ENCODE results near the gene S100A12.

The S100A12 gene

DNA sequence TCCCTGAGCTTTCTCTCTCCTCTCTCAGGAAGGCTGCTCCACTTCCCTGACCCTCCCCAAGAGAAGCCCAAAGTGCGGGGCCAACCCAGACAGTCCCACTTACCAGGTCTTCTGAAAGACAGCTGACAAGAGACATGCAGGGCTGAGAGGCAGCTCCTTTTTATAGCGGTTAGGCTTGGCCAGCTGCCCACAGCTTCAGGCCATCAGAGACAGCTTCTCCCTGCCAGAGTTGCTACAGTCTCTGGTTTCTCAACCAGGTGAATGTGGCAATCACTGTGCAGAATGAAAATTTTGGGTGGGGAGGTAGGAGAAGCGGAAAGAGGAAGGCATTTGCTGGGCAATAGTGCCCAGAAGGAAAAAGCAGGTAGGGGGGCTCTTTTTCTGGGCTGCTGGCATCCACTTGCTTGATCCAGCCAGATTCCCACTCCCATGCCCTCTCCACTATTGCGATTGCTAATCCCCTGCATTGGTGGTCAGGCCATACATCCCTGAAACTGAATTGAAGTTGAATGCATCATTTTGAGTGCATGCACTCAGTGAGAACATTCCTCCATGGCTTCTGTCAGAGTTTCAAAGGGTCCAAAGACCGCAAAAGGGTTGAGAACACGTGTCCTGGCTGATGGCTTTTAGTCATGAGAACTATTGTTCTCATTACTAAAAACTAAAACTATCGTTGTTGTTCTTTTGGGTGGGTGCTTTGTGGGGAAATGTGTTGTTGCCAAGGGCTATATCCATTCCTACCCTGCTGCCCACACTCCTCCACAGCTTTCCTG lies 15.7 kb upstream of the S100A12 start, which contains the start of gene S100A8:
TSS of gene S100A8 (minus strand) at position 136 of the 773 bp plus-strand sequence. CDS start 538 bp downstream, outside the sequence.
- Mint-ChIP-seq H3K27me3 (peaks cover 32% of the 10 kb centered on the region), H3K9me3 (no peaks in the 10 kb centered on the region), H3K4me3 (no peak within 1 kb of the TSS), H3K4me1 (peaks cover 9% of the 10 kb centered on the region), H3K27ac (no peak within 1 kb of the TSS), H3K36me3 (no peaks in the 10 kb centered on the region)
- no peak for DNase-seq
- CTCF ChIA-PET = no interaction called here

DNA sequence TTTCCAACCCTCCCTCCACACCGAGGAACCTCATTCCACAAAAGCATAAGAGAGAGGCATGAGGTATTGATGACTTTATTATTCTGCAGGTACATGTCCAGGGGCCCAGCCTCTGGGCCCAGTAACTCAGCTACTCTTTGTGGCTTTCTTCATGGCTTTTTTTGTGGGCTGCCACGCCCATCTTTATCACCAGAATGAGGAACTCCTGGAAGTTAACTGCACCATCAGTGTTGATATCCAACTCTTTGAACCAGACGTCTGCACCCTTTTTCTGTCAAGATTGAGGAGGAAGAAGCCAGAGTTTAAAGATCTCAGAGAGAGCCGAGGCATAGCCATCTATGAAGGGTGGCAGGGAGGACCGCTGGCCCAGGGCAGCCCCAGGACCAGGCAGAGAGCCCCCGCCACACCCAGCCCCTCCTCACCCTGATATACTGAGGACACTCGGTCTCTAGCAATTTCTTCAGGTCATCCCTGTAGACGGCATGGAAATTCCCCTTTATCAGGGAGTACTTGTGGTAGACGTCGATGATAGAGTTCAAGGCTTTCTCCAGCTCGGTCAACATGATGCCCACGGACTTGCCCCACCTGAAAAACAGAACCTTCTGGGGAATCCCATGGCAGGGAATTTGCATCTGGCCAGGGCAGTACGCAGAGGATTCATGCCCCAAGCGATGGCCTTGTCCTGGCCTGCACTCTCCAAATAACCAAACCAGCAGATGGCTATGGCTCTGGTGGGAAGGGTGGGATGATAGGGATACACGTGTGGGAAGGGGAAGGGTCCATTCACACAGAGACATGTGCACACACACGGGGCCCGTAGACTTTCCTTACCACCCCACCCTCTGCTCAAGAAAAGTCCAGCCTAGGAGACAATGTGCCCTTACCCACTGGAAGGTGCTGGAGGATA lies 14.8 kb upstream of the S100A12 start:
- no peaks in the 10 kb centered on the region for H3K9me3 Mint-ChIP-seq
- no peak overlapping the region for H3K4me3 Mint-ChIP-seq
- no peak overlapping the region for H3K27ac Mint-ChIP-seq
- CTCF ChIA-PET = no interaction called here
- no peak for DNase-seq
- H3K27me3 Mint-ChIP-seq = peaks cover 29% of the 10 kb centered on the region
- peaks cover 13% of the 10 kb centered on the region for H3K4me1 Mint-ChIP-seq
- no peaks in the 10 kb centered on the region for H3K36me3 Mint-ChIP-seq

DNA sequence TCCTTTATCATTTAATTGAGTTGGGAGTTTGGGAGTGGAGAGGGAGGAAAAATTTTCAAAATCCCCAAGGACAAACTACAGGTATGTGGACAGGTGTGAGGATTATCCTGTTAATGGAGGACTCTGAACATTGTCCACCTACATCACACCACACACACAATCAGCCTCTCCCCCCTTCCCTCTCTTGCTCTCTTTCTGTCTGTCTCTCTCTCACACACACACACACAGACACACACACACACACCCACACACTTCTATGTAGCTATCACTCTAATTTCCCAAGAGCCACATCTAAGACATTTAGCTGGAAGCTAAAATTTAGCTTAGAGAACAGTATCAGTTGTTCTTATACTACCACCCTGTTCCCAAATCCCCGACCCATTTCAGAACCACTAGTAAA lies 14.0 kb upstream of the S100A12 start:
- H3K27me3 Mint-ChIP-seq = peaks cover 22% of the 10 kb centered on the region
- no peak overlapping the region for H3K27ac Mint-ChIP-seq
- H3K4me1 Mint-ChIP-seq = peaks cover 13% of the 10 kb centered on the region
- DNase-seq = no peak
- CTCF ChIA-PET = no interaction called here
- no peaks in the 10 kb centered on the region for H3K9me3 Mint-ChIP-seq
- no peak overlapping the region for H3K4me3 Mint-ChIP-seq
- no peaks in the 10 kb centered on the region for H3K36me3 Mint-ChIP-seq

DNA sequence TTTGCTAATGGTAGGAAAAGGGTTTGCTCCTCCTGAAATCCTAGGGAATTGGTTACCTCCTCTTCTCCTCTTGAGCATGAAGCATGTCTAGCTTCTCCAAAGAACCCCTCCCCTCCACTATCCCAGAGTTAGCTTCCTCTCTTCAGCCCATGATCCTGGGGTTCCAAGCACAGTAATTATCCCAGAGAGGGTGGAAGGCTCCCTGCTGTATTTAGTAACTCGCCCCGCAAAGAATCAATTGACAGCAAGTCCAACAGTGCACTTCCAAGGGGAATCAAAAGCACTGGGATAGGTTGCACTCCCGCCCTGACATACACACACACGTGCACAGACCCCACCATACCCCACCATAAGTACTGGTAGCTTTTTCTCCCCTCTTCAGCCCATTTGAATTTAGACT lies 12.4 kb upstream of the S100A12 start:
- Mint-ChIP-seq H3K36me3 (no peaks in the 10 kb centered on the region), H3K9me3 (no peaks in the 10 kb centered on the region), H3K27me3 (peaks cover 15% of the 10 kb centered on the region), H3K4me3 (no peak overlapping the region), H3K4me1 (peaks cover 13% of the 10 kb centered on the region), H3K27ac (no peak overlapping the region)
- CTCF ChIA-PET = interaction anchor here (1.4 to 1.6 kb wide), 2 partner anchors 32 to 34 kb away, joined by 3 to 6 read pairs; no protein-coding TSS in a partner anchor
- no peak for DNase-seq

DNA sequence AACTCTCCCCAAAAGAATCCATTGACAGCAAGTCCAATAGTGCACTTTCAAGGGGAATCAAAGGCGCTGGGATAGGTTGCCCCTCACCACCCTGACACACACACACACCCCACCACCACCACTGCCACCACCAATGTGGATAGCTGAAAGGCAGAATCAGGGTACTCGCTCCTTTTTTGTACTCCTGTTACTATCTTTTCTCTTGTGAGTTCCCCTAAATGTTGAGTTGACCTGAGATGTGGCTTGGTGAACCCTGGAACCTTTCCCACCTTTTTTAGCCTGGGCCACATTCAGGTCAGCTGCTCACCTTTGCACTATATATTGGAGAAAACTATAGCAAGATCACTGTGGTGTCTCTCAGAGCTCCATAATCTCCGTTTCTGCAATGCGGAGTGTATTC lies 11.6 kb upstream of the S100A12 start:
- Mint-ChIP-seq H3K9me3 (peaks cover 5% of the 10 kb centered on the region), H3K27ac (no peak overlapping the region), H3K4me1 (peaks cover 13% of the 10 kb centered on the region), H3K36me3 (no peaks in the 10 kb centered on the region), H3K4me3 (no peak overlapping the region), H3K27me3 (peaks cover 20% of the 10 kb centered on the region)
- no peak for DNase-seq
- CTCF ChIA-PET = interaction anchor here (1.6 kb wide), 1 partner anchor 32 kb away, joined by 3 read pairs; no protein-coding TSS in a partner anchor

DNA sequence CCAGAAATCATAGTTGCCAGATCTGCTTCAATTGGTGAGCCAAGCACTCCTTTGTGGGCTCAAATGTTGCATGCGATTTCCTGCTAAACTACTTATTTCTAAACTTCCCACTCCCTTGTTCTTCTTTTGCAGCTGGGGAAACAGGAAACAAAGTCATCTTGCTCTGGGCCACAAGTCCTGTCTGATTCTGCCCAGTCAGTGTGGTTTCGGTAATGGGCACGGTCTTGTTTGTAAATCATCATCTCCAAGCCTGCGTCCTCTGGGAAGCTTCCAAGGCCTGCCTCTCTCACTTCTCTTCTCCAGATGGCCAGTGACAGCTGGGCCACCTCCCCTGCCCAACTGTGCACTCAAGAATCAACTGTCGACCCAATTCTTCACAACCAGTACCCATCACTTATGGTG lies 11.1 kb upstream of the S100A12 start:
- no peak overlapping the region for H3K27ac Mint-ChIP-seq
- peaks cover 25% of the 10 kb centered on the region for H3K27me3 Mint-ChIP-seq
- H3K9me3 Mint-ChIP-seq = peaks cover 10% of the 10 kb centered on the region
- H3K4me3 Mint-ChIP-seq = no peak overlapping the region
- no peak for DNase-seq
- peaks cover 13% of the 10 kb centered on the region for H3K4me1 Mint-ChIP-seq
- H3K36me3 Mint-ChIP-seq = no peaks in the 10 kb centered on the region
- CTCF ChIA-PET = interaction anchor here (1.6 kb wide), 1 partner anchor 31 kb away, joined by 3 read pairs; no protein-coding TSS in a partner anchor

DNA sequence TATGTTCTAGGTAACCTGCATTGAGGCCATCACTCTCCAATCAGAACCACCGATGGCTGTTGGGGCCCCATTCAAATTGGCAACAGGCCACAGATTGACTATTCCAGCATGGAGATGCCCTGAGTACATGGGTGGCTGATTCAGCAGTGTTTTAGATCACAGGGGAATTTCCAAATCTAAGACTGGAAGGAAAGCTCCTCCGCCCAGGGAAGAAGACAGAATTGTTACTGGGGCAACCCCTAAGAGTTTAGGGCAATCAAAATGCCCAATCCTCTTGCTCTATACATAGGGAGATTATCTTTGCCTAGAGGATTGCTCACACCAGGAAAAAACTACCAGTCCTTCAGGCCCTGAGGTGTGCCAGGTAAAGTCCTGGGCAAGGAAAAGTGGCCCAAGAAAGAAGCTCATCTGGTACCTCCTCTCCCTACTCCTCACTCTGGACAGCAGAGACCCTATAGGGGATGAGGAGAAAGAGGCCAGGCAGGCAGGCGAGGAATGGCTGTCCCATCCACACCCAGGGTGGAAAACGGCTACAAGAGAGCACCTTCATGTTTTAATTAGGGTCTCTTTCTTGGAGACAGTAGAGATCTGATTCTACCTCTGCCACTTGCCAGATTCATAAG lies 9.6 kb upstream of the S100A12 start:
- peaks cover 19% of the 10 kb centered on the region for H3K27me3 Mint-ChIP-seq
- H3K36me3 Mint-ChIP-seq = no peaks in the 10 kb centered on the region
- H3K9me3 Mint-ChIP-seq = peaks cover 14% of the 10 kb centered on the region
- no peak for DNase-seq
- H3K4me1 Mint-ChIP-seq = peaks cover 13% of the 10 kb centered on the region
- CTCF ChIA-PET = interaction anchor here (1.1 kb wide), 1 partner anchor 110 kb away, joined by 3 read pairs; no protein-coding TSS in a partner anchor
- H3K27ac Mint-ChIP-seq = no peak overlapping the region
- no peak overlapping the region for H3K4me3 Mint-ChIP-seq

DNA sequence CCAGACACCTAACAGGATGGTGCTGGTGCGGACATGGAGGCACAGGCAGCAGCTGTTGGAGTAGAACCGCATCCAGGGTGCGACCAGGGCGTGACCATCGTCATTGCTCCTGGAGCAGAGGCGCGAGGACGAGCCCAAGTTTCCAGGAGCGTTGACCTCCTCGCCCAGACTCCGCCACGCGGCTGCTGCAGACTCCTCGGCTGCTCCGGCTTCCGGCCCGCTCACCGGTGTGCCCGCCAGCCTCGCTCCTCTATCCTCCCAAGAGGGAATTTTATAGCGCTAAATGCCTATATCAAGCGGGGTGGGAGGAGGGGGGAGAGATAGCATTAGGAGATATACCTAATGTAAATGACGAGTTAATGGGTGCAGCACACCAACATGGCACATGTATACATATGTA lies 5.3 kb upstream of the S100A12 start:
- H3K4me3 Mint-ChIP-seq = no peak overlapping the region
- no peak overlapping the region for H3K27ac Mint-ChIP-seq
- H3K4me1 Mint-ChIP-seq = no peaks in the 10 kb centered on the region
- peaks cover 14% of the 10 kb centered on the region for H3K9me3 Mint-ChIP-seq
- H3K36me3 Mint-ChIP-seq = no peaks in the 10 kb centered on the region
- DNase-seq = no peak
- H3K27me3 Mint-ChIP-seq = peaks cover 23% of the 10 kb centered on the region
- CTCF ChIA-PET = no interaction called here

DNA sequence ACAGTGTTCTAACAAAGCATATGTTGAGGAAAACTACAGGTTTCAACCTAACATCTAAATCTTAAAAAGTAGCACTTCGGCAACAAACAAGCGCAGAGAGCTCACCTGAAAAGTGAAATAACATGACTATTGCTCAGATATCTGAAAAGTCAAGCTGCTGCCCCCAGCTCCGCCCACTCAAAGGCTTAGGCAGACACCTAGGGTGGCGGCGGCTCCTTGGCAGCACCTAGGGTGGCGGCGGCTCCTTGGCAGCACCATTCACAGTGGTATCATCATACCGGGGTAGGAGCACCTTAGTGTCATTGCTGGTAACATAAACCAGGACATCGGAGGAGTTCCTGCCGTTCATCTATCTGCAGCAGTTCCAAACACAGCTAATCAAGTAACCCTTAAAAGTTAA lies 4.2 kb upstream of the S100A12 start:
- Mint-ChIP-seq H3K36me3 (no peaks in the 10 kb centered on the region), H3K27ac (no peak overlapping the region), H3K4me3 (no peak overlapping the region), H3K4me1 (no peaks in the 10 kb centered on the region), H3K9me3 (peaks cover 14% of the 10 kb centered on the region), H3K27me3 (peaks cover 23% of the 10 kb centered on the region)
- CTCF ChIA-PET = no interaction called here
- DNase-seq = no peak

DNA sequence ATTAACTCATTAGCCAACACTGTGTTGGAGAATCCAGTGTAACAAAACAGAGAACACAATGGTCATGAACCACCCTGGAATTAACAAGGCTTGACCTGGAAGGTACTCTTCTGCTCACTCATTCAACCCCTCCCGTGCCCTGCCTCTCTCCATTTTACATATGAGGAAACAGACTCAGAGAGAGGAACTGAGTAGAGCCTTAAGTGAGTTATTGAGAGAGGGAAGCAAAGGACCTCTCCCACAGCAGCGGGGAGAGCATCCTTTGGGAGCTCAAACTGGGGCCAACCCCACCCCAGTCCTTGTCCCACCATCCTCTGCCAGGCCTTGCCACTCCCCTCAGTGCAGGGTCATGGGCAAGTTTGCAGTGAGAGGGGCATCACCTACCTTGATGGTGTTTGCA lies 1.4 kb downstream of the S100A12 start:
- H3K36me3 Mint-ChIP-seq = no peaks in the 10 kb centered on the region
- no peaks in the 10 kb centered on the region for H3K9me3 Mint-ChIP-seq
- H3K27ac Mint-ChIP-seq = no peak overlapping the region
- no peaks in the 10 kb centered on the region for H3K4me1 Mint-ChIP-seq
- CTCF ChIA-PET = no interaction called here
- no peak for DNase-seq
- peaks cover 14% of the 10 kb centered on the region for H3K27me3 Mint-ChIP-seq
- no peak overlapping the region for H3K4me3 Mint-ChIP-seq

DNA sequence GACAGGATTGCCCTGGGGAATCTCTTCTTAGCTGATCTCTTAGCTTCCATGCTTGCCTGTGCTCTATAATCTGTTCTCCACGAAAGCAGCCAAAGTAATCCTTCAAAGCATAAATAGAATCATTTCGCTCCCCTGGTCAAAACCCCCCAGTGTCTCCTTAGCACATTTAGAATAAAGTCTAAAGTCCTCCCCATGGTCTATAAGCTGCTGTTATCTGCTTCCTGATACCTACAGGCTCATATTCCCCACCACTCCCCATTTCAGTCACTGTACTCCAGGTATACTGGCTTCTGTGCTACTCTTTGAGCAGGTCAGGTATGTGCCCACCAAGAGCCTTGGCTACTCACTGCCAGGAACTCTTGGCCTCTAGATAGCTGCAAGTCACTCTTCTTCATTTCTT lies 2.9 kb downstream of the S100A12 start:
- H3K4me3 Mint-ChIP-seq = no peak overlapping the region
- H3K9me3 Mint-ChIP-seq = no peaks in the 10 kb centered on the region
- DNase-seq = no peak
- H3K4me1 Mint-ChIP-seq = no peaks in the 10 kb centered on the region
- H3K27me3 Mint-ChIP-seq = peaks cover 17% of the 10 kb centered on the region
- CTCF ChIA-PET = no interaction called here
- H3K27ac Mint-ChIP-seq = no peak overlapping the region
- no peaks in the 10 kb centered on the region for H3K36me3 Mint-ChIP-seq

DNA sequence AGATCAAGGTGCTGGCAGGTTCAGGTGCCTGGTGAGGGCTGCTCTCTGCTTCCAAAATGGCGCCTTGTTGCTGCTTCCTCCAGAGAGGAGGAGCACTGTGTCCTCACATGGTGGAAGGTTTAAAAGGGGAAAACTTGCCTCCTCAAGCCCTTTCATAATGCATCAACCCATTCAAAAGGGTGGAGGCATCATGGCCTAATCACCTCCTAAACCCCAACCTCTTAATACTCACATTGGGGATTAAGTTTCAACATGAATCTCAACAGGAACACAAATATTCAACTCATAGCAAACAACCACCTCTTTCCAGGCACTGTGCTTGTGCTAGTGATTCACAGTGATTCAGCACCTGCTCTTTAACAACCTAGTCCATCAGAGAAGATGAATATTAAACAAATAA lies 4.2 kb downstream of the S100A12 start:
- no peak overlapping the region for H3K27ac Mint-ChIP-seq
- H3K4me3 Mint-ChIP-seq = no peak overlapping the region
- DNase-seq = no peak
- no peaks in the 10 kb centered on the region for H3K9me3 Mint-ChIP-seq
- no peaks in the 10 kb centered on the region for H3K4me1 Mint-ChIP-seq
- CTCF ChIA-PET = no interaction called here
- H3K27me3 Mint-ChIP-seq = peaks cover 9% of the 10 kb centered on the region
- no peaks in the 10 kb centered on the region for H3K36me3 Mint-ChIP-seq

DNA sequence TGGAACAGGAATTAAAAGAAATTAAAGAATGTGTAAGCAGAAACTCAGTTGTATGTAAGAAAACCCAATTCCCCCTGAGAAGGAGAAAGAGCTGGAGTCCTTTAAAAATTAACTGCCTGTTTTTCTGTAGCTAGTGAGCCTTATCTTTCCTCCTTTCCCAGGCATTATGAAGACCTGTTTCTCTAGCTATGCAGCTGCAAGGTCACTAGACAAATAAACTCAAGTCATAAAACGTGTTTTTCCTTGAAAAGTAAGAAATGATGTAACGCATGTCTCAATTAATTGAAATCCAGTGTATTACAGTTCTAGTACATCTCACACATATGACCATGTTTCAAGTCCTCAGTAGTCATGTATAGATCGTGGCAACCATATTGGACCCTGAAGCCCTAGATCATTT lies 5.3 kb downstream of the S100A12 start:
- Mint-ChIP-seq H3K27ac (no peak overlapping the region), H3K27me3 (peaks cover 9% of the 10 kb centered on the region), H3K9me3 (no peaks in the 10 kb centered on the region), H3K4me3 (no peak overlapping the region), H3K36me3 (no peaks in the 10 kb centered on the region), H3K4me1 (no peaks in the 10 kb centered on the region)
- DNase-seq = no peak
- CTCF ChIA-PET = no interaction called here

DNA sequence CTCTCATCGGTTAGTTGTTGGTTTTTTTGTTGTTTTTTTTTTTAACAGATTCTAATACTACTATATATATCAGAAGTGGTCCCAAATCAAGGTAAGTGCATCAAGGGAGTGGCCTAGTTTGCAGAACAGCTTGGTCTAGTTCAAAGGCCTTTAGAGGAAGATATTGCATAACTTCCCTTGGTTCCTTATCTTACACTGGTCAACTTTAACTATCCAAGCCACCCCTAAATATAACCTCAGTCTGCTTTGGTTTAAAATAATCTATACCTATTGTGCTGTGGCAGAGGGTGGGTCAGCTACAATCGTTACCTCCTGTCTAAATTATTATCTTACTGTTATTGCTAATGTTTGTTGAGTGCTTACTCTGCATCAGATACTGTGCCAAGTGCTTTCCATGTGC lies 6.9 kb downstream of the S100A12 start:
- Mint-ChIP-seq H3K36me3 (no peaks in the 10 kb centered on the region), H3K27me3 (peaks cover 11% of the 10 kb centered on the region), H3K9me3 (no peaks in the 10 kb centered on the region), H3K4me1 (no peaks in the 10 kb centered on the region), H3K27ac (no peak overlapping the region), H3K4me3 (no peak overlapping the region)
- CTCF ChIA-PET = interaction anchor here (0.7 to 1.4 kb wide), 2 partner anchors 12 to 15 kb away, joined by 3 to 4 read pairs; no protein-coding TSS in a partner anchor
- no peak for DNase-seq
